NCI-H1436 (cell line): ENCODE measurements around the gene ZC3H8.
"Not testable (repeated sequence)": the region's sequence is repeated elsewhere in the genome, so short reads cannot be mapped to it uniquely, and the experiment has no call there.

Source experiments
- DNase-seq: peaks from one replicate; lab custom pipeline; 2025; lab: John Stamatoyannopoulos, UW

The ZC3H8 gene

DNA sequence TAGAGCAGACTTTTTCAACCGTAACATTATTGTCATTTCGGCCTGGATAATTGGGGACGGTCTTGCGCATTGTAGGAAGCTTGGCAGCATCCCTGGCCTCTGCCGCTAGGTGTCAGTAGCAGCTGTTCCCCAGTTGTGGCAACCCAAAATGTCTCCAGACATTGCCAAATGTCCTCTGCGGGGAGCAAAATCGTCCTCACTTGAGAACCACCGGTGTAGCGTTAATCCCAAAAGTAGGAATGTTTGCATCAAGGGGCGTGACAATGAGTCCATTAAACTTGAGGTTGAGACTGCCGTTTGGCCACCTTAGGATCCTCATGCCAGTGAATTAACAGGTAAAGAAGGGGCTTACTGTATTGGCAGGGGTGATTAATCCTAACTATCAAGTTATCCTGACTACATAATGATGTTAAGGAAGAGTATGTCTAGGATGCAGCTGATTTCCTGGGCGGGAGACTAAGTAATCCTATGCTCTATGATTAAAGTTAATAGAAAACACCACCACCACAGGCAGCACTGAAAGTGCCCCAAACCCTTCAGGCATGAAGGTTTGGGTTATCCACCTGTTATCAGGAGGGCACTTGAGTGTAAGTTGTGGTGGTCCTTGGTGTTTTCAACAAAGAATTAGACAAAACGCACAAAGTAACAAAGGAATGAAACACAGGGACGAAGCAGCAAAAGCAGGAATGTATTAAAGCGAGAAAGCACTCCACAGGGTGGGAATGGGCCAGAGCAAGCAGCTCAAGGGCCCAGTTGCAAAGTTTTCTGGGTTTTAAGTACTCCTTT is 4.9 kb upstream of the ZC3H8 start:
- DNase-seq, result peak; percentile 69

GRCh38 chr2:112257575-112257974 is 2.7 kb upstream of the ZC3H8 start:
- no peak for DNase-seq

GRCh38 chr2:112256654-112257053 is 1.8 kb upstream of the ZC3H8 start:
- DNase-seq, result no peak

DNA sequence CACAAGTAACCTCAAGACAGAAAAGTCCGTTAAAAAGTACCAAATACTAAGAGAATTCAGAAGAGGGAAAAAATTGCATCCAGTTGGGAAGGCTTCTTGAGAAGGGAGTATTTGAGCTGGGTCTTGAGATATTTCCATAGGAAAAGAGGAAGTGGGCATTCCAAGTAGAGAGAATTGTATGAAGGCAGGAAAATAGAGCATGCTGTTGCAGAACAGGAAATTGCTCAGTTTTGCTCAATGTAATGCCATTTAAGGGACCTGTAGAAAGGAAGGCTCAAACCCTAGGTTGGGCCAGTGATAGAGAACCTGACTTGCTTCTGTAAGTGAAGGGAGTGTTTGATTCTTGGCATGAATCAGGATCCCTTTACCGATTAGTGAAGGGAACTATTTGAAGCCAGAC is 1.0 kb upstream of the ZC3H8 start:
- no peak for DNase-seq

DNA sequence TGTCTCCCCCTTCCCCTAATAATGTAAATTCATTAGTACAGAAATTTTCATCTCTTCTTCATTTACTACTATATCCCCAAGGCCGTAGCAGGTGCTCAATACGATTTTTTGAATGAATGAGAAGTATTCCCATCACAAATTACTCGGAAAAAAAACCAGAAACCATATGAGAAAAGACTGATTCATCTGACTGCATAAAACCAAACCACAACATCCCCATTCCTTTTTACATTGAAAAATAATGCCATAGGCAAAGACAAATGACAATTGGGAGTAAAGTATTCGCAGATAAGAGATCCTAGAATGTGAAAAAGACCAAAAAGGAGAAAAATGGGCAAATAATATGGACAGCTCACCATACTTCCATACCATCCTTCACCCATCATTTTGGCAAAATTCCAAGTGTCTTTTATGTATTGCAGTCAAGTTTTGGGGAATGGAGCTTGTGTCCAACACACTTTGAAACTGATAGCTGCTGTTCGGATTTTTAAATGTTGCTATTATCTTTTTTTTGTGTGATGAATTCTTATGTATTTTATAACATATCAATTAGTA is 1.5 kb downstream of the ZC3H8 start:
- no peak for DNase-seq

DNA sequence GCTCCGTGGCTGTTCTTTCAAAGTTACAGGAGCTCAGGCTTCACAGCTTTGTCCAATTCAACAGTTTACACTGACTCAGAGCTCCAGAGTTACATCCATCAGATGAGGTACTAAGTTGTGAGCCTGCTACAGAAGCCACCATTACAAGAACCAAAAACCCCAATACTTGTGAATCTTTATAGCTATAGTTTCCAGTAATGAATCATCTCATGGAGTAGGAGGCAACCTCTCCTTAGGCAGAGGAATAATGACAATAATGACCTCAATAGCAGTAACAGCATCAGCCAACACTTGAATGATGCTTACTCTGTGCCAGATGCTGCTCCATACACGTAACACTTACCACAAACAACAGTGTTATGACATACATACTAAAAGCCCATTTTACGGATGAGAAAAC is 3.6 kb downstream of the ZC3H8 start:
- no peak for DNase-seq

DNA sequence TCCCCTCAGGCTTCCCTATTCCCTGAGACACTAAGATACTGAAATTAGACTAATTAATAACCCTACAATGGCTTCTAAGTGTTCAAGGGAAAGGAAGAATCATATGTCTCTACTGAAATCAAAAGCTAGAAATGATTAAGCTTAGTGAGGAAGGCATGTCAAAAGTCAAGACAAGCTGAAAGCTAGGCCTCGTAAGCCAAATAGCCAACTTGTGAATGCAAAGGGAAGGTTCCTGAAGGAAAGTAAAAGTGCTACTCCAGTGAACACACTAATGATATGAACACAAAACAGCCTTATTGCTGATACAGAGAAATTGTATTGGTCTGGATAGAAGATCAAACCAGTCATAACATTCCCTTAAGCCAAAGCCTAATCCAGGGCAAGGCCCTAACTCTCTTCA is 10.0 kb downstream of the ZC3H8 start:
- DNase-seq, result no peak

DNA sequence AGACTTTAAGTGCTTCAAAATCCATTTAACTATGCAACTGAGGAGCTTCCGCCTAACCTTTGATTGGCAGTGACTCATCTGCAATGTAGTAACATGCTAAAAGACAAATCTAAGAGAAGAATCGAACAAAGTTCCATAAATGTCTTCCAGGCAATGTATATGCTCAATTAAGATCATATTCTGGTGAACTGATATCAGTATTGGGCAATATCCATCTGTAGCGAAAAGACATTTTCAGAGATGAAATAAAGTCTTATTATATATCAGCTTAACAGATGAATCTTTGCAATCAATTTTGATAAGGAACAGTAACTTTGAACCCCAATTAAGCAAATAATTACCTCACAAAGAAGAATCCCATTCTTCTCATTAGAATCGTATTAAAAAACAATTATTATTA is 11.6 kb downstream of the ZC3H8 start:
- no peak for DNase-seq

DNA sequence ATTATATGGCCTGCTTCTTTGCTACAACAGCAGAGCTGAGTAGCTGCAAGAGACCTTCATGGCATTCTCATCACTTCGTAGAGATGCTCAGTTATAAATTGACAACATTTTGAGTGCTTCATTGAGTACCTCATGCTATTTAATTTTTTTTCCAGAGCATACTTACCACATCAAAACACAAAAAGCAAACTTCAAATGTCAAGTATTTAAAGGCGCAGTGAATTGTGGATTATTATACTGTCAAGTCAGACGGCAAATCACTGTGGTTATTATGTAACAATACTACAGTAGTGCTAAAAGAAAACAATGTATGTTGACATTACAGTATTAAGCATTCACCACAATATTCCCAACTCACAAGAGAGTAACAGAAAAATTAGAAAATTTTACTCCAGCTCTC is 12.5 kb downstream of the ZC3H8 start:
- DNase-seq, result no peak

- DNase-seq, result no peak
Observed at GRCh38 chr2:112239862-112240261, 15.0 kb downstream of the ZC3H8 start.

GRCh38 chr2:112230371-112230770 is 24.5 kb downstream of the ZC3H8 start:
- DNase-seq, result no peak

DNA sequence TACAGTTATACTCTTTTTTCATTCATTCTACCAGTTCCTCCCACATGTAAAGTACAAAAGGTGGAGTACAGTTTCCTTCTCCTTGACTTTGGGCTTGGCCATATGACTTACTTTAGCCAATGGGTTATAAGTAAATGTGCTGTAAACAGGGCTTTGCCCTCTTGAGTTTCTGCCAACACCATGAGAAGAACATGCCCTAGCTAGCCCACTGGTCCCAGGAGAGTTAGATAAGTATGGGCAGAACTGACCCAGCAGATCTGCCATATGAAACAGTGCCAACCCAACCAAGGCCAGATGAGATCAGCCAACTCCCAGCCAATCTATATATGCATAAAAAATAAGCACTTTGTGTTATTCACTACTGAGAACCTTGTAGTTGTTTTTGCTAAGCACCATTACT is 25.5 kb downstream of the ZC3H8 start:
- no peak for DNase-seq

- no peak for DNase-seq
Observed at GRCh38 chr2:112220831-112221230, 34.0 kb downstream of the ZC3H8 start.

DNA sequence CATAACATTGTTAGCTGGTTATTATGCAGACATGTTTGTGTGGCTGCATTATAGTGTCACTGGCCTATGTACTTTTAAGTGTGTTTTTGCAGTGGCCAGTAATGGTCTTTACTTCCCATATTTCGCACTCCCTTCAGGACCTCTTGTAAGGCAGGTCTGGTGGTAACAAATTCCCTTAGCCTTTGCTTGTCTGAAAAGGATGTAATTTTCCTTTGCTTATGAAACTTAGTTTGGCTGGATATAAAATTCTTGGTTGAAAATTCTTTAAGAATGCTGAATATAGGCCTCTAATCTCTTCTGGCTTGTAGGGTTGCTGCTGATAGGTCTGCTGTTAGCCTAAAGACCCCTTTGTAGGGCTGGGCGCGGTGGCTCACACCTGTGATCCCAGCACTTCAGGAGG is 34.7 kb downstream of the ZC3H8 start:
- no peak for DNase-seq

DNA sequence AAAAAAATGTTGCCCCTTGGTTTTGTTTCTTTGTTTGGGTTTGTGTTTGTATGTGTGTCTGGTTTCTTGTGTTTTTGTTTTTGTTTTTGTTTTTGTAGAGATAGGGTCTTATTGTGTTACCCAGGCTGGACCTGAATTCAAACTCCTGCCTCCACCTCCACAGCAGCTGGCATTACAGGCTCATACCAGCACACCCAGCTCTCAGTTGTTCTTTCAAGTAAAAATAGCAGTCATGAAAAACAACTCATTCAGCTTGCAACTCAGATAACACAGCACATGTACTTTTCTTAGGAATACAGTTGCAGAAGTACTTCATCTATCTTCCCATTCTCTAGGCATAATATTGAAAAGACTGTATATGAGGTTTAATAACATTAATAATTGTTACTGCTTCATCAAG is 37.0 kb downstream of the ZC3H8 start:
- DNase-seq, result no peak

DNA sequence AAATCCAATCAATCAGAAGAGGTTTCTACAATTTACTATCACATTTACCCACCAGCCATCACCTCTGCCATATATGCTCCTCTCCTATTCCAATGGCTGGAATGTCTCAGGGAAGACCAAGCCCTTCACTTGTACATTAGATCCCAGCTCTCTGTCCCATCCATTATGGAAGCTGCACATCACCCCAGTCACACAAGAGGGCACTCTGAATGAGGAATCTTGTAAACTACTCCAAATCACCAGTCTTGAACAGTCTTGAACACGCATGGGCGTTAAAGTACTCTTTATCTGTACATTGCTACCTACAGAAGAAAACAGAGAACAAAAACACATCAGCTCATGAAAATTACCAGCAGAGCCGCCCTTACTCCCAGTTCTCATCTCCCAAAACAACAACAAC is 38.7 kb downstream of the ZC3H8 start:
- DNase-seq, result no peak

- not testable (repeated sequence) for DNase-seq
Observed at GRCh38 chr2:112207905-112208304, 46.9 kb downstream of the ZC3H8 start.

GRCh38 chr2:112204411-112204810 is 50.4 kb downstream of the ZC3H8 start:
- DNase-seq, result no peak

DNA sequence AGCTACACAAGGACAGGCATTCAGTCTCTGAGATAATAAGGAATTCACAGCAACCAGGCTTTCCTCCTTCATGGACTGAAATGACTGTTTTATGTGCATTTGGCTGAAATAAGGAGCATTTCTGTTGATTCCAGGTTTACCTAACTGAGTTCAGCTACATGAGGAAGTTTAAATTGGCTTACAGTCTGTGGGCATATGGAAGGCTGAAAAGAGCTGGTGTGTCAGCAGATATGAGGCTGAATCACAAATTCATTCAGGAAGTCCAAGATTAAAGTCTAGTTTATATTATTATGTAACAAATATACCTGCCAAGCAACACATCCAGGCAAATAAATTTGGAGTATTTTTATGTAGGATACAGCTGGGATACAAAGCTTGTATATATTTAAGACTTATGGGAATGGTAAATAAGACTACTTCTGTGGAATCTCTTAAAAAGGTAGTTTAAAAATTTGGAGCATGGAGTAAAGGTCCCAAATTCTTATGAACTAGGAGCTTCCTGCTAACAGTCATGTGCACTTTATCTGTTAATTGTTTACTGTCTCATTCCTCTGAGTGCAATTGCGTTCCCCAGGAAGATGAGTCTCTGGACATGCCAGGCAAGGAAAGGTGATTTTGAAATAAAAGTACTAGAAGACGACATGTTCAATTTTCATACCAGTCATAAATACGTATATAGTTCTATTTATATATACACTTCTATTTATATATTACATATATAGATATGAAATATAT is 53.0 kb downstream of the ZC3H8 start:
- no peak for DNase-seq

DNA sequence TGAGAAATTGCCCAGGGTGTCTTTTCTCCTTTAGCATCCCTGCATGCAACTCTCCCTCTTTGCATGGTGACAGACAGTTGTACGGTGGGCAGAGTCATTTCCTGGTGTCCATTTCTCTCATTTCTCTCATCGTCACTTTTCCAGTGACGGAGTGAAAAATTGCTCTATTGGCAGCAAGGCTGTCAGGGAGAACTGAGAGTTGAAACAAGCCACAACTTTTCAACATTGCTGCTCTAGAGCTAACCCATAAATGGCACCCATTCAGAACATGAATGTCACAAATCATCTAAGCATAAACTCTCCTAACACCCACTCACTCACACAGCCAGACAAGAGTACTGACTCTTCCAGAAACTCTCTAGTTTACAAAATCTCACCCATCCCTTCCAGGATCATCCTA is 55.7 kb downstream of the ZC3H8 start:
- no peak for DNase-seq

DNA sequence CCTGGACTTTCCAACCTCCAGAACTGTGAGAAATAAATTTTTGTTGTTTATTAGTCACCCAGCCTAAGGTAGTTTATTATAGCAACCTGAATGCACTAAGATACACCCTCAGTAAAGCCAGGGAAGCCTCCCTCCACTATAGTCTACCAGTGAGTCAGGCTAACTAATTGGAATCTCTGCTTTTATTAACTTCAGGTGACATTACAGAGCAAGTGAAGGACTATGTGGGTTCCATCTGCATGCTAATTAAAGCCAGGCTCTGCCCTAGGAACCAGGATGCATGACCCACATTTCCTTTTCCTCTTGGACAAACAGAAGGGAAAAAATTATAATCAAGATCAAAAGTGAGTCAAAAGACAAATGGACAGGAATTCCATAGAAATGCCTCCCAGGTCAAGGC is 56.1 kb downstream of the ZC3H8 start:
- DNase-seq, result no peak

DNA sequence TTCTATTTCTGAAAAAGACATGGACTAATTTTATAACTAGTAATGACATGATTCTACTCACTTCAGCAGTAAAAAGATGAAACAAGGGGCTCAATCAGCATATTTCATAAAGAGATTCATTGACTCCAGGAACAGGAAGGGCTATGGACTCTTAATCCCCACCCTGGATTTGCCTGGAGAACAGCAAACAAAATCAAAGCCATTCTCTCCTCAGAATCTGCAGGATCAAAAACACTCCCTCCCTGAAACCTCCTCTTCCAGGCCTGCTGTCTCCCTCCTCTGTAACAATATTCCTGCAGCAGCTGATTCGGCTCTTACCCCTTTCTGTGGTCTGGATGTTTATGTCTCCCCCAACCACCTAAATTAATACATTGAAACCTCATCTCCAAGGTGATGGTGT is 57.0 kb downstream of the ZC3H8 start:
- DNase-seq, result no peak

DNA sequence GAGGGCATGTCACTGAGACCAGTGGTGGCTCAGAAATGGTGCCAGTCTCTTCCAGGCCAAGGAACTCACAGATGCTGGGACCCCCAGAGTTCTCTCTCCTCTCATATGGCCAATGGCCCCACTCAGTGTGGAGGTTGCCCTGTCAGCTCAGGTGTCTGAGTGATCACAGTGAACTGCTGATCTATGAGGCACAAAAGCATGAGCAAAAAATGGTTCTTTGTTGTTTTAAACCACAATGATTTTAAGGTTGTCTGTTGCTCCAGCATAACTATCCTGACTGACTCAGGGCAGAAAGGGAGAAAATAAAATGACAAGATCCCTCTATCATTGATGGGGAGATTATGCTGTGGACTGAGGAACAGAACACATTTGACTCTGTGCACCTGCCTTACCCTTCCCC is 58.9 kb downstream of the ZC3H8 start:
- DNase-seq, result no peak
